Mucosa of gallbladder (tissue), 1 donor: Measurements from ENCODE around the gene NR2F1. TPM values are rescaled to one million over a fixed set of nuclear protein-coding genes. Genes with fewer than 3 reads are reported as not detected.
"Not testable (repeated sequence)": the region's sequence is repeated elsewhere in the genome, so short reads cannot be mapped to it uniquely, and the experiment has no call there.

Source experiments
- DNase-seq: peaks from one replicate; pipeline ENCODE4 v3.0.0-alpha.2; 2020; ENCODE audit warnings: low spot score
- total RNA-seq: library from RNA; stranded (reverse); gene quantifications from one replicate; pipeline ENCODE4 v1.2.1, GENCODE V29; 2021
- donor health status: DM: no; HTN: no; CAD: no.

The NR2F1 gene
- total RNA-seq, result 162 TPM

DNA sequence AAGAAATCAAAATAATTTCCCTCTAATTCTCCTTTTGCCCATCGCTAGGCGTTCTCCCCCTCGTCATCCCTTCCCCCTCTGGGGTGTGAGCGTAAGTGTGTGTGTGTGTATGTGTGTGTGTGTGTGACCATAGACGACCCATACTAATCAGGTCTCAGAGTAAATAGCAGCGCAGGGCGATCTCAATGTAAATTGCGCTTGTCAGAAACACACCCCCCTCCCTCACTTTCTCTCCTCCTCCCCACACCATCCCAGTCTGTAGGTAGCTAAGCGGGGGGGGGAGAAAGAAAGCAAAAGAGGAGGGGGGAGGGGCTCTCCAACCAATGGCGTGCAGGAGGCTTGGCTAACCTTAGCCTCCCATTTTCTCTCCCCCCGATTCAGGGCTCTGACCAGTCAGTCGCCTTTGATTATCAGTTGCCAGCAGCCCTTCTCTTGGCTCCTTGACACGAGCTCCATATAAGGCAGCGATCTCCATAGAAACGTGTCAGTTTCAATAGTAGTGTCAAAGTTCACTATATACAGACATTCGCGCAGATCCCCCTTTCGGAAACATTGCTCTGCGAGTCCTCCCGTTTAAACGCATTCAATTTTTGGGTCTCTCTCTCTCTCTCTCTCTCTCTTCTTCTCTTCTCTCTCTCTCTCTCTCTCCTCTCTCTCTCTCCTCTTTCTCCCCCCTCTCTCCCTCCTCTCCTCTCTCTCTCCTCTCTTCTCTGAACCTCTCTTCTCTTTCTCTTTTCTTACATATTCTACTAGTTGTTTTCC is at the start of gene NR2F1:
Gene NR2F1 (plus strand): TSS at position 546 of the 762 bp plus-strand sequence. CDS start 1,802 bp downstream, outside the sequence.
- DNase-seq, result peak; percentile 93

DNA sequence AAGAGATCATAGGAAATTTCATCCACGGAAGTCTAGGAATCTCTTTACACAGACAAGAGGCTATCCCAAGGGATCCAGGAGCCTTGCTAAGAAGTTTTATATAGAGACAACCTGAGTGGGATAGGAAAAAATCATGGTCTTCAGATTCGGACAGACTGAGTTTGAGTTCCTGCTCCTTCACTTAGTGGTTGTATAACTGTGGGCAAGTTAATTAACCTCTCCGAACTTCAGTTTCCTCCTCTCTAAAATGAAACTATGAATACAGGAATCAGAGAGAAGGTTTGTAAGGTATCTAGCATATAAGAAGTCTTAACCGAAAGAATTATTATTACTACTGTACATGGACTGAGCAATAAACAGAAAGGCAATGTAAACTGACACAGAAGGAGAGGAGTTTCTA is 37.1 kb upstream of the NR2F1 start:
- DNase-seq, result no peak

DNA sequence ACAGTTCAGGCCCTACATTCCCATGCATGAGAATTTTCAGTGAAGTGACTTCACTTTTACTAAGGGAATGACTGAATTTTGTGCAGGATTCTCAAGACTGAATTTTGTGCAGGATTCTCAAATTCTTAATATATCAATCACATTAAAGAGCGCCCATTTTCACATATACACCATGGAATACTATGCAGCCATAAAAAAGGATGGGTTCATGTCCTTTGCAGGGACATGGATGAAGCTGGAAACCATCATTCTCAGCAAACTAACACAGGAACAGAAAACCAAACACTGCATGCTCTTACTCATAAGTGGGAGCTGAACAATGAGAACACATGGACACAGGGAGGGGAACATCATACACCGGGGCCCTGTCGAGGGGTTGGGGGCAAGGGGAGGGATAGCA is 33.4 kb upstream of the NR2F1 start:
- DNase-seq, result not testable (repeated sequence)

DNA sequence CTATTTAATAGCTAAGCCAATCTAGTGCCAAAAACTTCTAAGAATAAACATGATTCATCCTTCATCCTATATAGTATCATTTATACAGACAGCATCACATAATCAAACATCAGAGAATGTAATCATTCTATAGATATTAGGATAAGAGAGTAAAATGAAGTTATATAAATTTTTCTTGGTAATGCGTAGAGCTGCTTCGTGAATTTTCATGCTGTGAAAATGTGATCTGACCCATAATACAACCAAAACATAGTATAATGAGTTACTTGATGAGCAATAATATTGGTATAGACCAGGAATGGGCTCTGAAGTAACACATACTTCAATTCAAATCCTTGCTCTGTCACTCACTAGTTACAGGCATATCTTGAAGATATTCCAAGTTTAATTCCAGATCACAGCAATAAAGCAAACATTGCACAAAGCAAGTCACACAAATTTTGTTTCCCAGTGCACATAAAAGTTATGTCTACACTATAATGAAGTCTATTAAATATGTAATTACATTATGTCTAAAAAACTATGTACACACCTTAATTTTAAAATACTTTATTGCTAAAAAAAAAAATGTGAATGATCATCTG is 25.9 kb upstream of the NR2F1 start:
- no peak for DNase-seq

DNA sequence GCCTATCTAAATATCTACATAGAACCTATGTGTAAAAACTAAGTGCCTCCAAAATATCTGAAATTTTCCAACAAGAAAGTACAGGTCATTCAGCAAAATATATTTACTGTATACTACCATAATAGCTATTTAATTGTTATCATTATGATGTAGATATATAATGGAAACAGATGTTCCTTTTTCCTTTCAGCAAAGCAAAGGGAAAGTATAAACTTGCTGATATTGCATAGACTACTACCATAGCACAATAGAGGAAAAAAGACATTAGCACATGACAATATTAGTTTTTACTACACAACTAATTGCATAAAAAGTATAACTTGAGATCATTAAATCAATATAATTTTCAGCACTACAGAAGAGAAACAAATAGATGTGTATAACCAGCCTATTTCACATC is 16.9 kb upstream of the NR2F1 start:
- no peak for DNase-seq

DNA sequence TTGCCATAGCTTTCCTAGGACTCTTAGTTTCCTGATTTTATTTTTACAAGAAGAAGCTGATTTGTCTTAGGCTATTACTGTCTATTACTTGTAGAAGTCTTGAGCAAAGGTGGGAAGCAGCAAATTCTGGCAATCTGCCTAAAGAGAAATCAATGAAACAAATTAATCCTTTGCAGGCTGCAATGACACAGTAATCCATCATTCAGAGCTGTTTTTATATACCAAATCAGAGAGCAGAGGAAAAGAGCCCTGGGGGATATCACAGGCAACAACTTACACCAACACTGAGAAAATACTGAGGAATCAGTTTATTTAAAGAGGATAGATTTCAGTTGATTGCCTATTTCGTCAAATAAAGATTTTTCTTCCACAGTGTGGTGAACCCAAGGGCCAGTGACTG is 15.6 kb upstream of the NR2F1 start:
- DNase-seq, result no peak

DNA sequence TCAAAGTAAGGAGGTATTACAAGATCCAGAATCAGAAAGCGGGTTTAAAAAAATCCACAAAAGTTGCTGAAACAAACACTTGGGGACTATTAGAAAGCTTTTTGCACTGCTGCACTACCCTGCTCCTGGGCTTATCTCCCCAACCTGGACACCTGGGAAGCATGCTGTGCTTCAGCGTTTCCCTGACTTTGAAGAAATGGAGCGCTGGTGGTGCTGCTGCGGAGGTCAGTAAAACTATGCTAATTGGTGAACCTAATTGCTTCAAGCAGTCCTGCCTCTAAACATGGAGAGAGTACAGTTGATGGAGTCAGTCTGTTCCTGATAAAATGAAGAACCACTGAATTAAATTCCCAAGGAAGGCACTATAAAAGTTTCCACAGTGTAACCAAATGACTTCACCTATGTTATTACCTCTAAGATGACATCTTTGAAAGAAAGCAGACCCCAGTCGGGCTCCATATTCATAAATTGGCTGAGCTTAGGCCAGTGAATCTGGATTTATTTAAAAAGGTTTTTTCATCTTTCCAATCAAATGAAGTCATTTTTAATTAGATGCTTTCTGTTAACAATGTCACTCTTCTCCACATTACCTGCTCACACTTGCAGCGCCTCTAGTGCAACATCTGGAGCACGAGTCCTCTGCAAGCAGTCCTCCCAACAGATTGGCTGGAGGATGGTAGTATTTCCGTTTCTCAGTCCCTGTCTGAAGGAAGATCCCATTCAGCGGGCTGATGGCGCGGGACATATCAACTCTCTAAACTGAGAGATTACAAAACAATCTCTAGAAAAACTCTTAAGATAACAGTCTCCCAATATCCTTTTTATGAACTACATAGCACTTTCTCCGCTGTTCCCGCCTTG is 13.5 kb upstream of the NR2F1 start:
- DNase-seq, result no peak

DNA sequence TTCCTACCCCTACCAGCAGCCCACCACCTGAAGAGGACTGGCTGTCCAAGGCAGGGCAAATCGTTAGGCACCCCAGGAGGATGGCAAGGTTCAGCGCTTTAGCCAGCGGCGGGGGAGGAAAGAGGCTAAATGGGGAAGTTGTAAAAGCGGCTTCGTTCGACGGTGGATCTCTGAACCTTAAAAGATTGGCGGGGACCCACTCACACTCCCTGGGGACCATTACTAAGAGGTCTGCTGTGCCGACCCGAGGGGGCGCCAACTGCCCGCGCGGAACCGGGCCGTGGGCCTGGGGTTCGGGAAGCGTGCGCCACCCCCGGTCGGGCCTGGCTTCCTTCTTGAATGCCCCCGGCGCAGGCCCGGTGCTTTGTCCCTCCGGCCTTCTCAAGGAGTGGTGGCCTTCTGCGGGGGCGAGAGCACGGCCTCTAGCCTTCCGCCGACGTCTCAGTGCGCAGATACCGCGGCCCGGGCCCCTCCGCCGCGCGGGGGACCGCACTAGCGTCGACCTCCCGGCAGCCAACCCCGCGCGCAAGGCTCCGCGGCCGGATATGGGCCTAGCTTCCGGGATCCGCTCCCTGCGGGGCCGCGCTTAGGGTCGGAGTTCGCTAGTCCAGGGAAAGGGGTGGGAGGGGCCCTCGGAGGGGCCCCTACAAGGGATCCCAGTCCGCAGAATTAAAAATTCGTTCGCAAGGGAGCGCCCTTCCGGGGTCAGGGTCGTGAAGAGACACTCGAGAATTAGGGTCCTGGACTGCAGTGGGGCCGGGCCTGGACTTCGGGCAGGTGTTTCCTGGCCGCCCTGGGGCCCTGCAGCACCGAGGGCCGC is 12.5 kb upstream of the NR2F1 start:
- DNase-seq, result no peak

DNA sequence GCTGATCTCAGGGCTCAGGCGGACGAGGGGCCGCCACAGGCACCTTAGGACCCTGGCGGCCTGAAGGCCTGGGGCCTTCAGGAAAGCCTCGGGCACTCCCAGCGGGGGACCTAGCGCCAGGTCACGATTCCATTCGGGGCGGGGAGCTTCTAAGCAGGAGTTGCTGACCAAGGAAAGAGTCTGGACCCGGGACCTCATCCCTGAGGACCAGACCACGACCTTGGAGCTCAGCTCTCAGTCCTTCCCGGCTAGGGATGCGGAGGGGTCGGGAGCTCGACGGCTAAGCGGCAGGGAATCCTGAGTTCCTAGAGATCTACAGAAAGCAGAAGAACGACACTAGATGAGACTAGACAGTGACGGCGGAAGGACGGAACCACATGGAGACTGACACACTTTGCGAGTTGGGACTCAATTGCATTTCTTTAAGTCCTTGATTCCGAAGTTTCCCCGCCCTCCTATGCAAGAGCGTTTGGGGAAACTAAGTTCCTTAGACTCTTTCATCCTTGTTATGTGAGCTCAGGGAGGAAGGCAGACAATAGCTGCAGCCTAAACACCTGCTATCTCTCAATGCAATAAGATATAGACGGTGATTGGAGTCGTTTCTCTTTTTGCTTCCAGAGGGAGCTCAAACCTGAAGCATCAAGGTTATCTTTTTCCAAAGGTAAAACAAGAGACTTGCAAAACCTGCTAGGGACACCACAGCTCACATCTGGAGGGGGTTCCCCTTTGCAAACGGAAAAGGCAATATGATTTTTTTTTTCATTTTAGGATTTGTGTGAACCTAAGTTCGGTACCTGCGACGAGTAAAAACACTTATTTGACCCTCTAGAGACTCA is 11.7 kb upstream of the NR2F1 start:
- DNase-seq, result no peak

DNA sequence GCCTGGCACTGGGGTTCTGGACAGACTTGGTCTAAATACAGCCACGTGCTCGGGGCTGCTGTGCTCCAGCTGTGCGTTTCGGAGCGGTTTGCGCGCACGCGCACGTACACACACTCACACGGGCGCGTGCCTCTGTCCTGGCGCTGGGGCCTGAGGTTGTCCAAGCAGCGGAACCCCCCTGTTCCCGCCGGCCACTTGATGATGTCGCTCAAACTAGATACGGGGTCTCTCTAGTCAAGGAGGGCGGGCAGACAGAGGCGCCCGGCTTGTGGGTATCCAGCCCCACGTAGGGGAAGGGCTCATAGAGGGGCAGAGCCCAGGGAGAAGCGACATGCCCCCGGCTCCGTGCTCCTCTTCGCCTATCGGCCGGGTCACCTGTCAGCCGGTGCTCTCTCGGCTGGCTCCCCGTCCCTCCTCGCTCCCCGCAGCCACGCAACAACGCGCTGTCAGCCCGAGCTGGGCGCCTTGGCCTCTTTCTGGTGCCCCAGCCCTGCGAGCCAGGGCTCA is 10.9 kb upstream of the NR2F1 start:
- no peak for DNase-seq

DNA sequence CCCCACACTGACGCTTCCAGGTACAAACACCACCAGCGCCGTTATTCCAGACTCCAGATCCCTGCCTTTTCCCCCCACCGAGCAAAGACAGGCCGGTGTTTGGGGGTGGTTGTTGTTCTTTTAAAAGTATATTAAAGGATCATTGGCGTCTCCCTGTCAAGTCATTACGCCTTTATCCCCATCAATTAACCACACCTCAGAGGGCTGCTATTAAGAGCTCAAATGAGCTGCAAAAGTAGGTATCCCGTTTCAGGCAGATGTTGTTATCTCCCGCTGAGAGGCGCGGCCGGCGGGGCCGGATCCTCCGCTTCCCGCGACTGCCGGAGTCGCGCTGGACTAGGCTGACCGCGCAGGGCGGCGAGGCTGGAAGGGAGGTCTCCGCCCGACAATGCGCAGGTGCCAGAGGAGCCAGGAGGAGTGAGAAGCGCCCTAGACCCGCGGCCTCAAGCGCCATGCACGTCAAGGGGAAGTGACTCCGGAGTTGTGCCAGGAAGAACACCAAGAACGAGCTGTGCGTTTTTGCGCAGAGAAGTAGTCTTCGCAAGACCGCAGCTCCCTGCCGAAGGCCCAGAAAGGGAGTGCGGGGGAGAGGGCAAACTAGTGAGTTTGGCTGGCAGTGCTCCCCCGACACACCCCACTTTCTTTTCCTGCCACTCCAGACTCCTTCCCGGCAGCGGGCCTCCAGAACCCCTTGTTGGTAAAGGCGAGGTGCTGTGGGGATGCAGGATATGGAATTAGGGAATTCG is 10.2 kb upstream of the NR2F1 start:
- DNase-seq, result no peak

DNA sequence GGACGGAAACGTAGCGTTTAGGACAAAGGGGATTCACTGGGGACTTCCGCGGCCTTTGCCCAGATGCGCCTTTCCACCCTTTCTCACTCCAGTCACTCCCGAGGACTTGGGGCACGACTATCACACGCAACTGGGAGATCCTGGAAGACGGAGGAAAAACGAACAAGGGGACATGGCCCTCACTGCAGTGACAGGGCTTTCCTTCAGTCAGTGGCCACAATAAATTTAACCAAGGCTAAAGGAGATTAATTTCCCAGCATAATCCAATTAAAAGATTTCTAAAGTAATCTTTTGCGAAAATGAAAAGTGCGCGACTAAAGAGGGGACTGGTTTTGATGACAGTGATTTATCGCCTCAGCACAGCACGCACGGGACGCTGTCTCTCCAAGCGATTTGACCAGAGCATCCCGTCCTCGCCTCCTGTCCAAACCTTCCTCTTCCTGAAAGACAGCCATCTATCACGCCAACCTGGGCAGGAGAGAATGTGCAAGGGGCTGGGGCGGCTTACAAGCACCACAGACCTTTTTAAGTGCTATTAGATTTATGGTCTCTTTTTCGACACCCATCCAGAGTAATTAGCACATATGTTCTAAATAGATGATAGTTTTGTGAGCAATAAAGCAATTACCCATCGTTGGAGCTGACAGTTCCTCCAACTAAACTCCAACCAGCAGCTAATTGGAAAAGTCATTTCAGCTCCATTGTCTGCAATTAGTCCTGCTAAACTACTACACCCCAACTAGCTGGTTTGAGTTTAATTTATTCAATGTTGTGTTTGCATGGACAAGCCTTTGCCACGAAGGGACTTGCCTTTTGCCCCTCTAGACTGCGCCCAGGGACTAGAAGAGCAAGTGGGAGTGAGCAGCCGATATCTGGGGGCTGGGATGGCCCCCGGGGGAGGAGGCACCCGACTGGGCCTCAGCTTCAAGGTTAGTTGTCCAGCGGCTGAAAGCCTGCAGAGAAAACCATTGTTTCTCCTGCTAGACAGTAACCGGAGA is 9.4 kb upstream of the NR2F1 start:
- DNase-seq, result no peak

DNA sequence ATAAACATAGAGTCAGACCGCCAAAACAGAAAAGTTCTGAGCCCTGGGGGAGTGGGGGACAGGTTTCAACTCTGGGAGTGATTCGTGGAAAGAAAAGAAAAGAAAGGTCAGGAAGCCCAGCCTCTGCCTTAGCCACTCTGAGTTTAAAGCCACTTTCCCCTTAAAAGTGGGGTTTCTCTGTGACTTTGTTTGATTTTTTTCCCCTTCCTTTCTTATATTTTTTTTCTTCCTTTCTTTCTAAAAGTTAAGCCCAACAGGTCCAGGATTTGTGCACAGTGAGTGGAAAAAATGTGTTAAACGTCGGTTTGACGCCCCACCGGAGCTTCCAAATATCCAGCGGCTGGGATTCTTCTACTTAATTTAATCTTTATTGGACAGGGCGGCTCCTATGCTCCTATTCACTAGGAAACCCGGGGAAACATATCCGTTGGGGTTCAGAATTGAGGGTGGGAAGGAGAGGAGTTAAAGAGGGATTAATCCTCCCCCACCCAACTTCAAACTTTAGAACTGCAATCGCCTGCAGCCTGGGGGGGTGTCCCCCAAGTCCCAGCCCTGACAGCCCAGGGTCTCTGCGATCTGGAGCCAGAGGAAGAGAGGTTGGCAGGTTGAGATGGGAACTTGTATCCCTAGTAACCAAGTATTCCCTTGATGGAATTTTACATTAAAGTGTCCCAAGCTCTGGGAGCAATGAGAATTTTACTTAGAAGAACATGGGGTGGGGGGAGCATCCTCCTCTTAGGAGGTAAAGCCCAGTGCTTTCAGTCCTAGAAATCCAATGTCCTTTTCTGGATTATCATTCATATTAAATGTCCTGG is 8.3 kb upstream of the NR2F1 start:
- DNase-seq, result no peak

DNA sequence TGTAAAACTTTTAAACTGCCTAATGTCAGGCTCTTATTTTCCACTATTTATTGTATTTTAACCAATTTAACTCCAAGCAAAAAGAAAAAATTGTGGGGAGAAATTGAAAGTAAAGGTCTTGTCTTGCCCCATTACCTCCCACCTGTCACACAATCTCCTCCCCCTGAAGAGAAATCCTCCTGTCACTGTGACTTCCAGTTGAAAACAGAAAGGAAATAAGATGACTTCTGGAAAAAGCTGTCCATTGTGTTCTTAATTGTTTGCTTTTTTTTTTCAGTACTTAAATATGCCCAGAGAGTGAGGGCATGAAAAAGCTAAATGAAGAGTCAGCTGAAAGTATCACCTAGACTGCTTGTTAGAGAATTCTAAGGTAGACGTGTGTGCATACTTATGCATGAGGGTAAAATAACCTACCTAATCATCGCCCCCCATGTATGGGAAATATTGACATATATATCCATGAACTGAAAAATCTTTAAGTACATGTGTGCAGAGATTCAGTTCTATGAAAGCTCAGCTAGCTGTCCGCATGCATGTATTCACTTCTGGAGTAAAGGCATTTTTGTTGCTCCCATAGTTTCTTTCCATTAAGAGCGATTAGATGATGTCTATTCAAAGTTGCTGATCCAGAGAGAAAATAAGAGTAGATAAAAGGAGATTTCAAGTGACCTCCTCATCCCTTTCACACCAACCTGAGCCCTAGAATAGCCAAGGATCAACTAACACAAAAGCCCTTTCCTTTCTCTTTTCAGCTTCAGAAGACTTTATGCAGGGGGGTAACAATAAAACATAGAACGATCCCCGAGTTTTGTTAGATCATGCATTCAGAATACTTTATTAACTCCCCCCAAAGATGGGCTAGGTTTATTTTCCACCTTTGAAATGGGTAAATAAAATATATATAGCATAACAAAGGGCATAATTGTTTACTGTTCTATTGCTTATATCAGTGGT is 7.3 kb upstream of the NR2F1 start:
- DNase-seq, result no peak

DNA sequence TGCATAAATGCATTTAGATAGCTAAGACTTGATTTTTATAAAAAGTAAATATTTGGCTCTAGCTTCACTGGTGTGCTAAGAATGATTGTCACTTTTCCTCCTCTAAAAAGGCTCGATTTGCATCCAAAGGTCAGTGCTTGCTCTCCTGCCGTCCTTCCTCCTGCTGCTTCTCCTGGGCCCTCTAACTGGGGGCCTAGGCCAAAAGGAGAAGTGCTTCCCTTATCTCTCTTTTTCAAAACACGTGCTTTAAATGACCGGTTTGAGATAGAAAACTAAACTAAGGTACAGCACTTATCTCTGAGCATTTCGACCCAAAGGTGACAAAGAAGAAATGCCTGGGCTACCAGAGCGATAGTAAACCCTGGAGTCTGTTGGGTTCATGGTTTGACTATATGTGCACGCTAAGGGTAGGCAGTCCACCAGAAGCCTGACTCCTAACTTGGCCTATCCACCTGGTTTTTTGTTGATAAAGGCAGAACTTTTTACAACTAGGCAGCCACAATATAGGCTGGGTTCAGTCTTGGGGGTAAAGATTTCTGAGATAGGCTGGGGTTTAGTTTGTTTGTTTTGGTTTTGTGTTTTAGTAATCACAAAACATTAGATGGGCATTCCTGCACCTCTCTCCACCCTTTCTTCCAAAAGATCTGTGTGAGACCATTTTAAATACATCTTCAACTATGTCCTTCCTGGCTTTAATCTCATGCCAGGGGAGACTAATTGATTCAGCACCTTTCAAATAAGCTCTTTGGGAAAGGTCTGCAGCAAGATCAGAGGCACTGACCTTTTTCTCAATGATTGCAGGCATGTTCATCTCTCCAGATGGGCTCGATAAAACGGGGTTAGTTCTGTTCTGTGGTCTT is 5.8 kb upstream of the NR2F1 start:
- no peak for DNase-seq
